Mammary epithelial cell (primary cell): ENCODE measurements around the gene FRMD5.

Experiments used
- EZH2 ChIP-seq: IDR thresholded peaks from 2 replicates; pipeline ENCODE4 v1.6.1; 2012; ENCODE audit warnings: low read length, inconsistent platforms, borderline replicate concordance
- TF ChIP-seq, protein P1 (sequence below), 2 donors: IDR thresholded peaks in 1 of 2; conservative IDR thresholded peaks in 1 of 2; 2 replicates each; pipeline ENCODE4 v1.5.1; 2011 to 2012; ENCODE audit warnings: inconsistent platforms in 2 of 2, low read length in 2 of 2, mild to moderate bottlenecking in 2 of 2, control low read depth in 1 of 2, low read depth in 1 of 2; ENCODE audit not compliant: insufficient read depth in 1 of 2; ENCODE audit errors: extremely low read depth in 1 of 2

DNA sequence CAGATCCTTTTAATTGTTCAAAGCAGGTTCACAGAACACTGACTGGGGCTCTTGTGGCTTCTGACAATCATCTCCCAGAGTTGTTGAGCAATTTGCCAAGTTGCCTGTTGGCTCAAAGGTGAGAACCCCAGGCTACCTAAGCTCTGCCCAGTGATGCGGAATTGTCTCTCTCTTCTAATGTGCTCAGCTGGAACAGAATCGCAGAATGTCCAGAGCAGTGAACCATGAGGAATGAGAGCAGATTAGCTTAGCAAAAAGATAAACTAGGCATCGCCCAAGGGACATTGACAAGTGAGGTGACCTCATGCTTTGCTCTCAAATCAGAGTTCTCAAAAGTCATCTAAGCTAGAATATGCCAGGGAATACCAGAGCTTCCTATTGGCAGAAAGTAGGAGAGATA lies 220.2 kb downstream of the FRMD5 start:
- TF ChIP-seq, protein P1, sequence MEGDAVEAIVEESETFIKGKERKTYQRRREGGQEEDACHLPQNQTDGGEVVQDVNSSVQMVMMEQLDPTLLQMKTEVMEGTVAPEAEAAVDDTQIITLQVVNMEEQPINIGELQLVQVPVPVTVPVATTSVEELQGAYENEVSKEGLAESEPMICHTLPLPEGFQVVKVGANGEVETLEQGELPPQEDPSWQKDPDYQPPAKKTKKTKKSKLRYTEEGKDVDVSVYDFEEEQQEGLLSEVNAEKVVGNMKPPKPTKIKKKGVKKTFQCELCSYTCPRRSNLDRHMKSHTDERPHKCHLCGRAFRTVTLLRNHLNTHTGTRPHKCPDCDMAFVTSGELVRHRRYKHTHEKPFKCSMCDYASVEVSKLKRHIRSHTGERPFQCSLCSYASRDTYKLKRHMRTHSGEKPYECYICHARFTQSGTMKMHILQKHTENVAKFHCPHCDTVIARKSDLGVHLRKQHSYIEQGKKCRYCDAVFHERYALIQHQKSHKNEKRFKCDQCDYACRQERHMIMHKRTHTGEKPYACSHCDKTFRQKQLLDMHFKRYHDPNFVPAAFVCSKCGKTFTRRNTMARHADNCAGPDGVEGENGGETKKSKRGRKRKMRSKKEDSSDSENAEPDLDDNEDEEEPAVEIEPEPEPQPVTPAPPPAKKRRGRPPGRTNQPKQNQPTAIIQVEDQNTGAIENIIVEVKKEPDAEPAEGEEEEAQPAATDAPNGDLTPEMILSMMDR (conservative IDR thresholded peaks at IDR 0.05 in 1 of 2, IDR thresholded peaks at IDR 0.05 in 1 of 2; ENCODE audit: extremely low read depth in 1 of 2, insufficient read depth in 1 of 2, low read depth in 1 of 2, low read length in 2 of 2): no peak
- TF ChIP-seq EZH2: no peak
